GM12878 (cell line): ENCODE measurements around the gene GOLGA8H. TPM values are rescaled to one million over a fixed set of nuclear protein-coding genes. Genes with fewer than 3 reads are reported as not detected.
A peak's percentile ranks its signal among the peaks of the same experiment; 100 is the strongest.
"Not testable (repeated sequence)": the region's sequence is repeated elsewhere in the genome, so short reads cannot be mapped to it uniquely, and the experiment has no call there.

Experiments
- ATAC-seq: fragments of 200-7000 bp; cut with Tn5 transposase; 3 replicates; pipeline ENCODE4 v1.9.1; 2020; ENCODE audit warnings: mild to moderate bottlenecking, moderate library complexity
- BruUV-seq: library from RNA; stranded (reverse); fragments of 400-500 nt; replicated peaks from 2 replicates; lab custom pipeline; 2021; lab: Mats Ljungman, UMichigan
- CTCF ChIA-PET: fragments of 300-600 bp; sonication (Branson Sonifier 250); formaldehyde crosslinking; extraction: SDS; loops from one replicate; lab custom pipeline; 2021; ENCODE audit warnings: inconsistent platforms; lab: Yijun Ruan, JAX
- POLR2A ChIA-PET: fragments of 350-600 bp; formaldehyde crosslinking; extraction: SDS; loops from one replicate; lab custom pipeline; 2021; ENCODE audit warnings: inconsistent platforms; lab: Charles Lee
- RAD21 ChIA-PET: fragments of 300-600 bp; sonication (Branson Sonifier 250); formaldehyde crosslinking; loops from one replicate; lab custom pipeline; 2023; ENCODE audit warnings: antibody characterized with exemption; ENCODE audit not compliant: unreplicated experiment; lab: Charles Lee
- SMC1A ChIA-PET: fragments of 300-600 bp; sonication (Branson Sonifier 250); formaldehyde crosslinking; loops from one replicate; lab custom pipeline; 2023; ENCODE audit not compliant: unreplicated experiment, uncharacterized antibody; lab: Charles Lee
- DNase-seq: peaks from one replicate; pipeline ENCODE4 v3.0.0-alpha.2; 2011; ENCODE audit warnings: low read depth, low spot score
- FAIRE-seq: peaks from 3 replicates; lab custom pipeline; 2011; peaks lifted over from hg19 to GRCh38; lab: Jason Lieb, UNC
- H2AFZ ChIP-seq: 2 replicates; pipeline ENCODE4 v1.6.0; 2011; ENCODE audit warnings: low read depth, low read length, control low read depth; ENCODE audit not compliant: control insufficient read depth
- H3K27ac ChIP-seq: 2 replicates; pipeline ENCODE4 v1.5.1; 2011; ENCODE audit warnings: control low read depth; ENCODE audit not compliant: control insufficient read depth, insufficient read depth
- H3K27me3 ChIP-seq, 2 experiments: replicated peaks in 1 of 2; 2 replicates each; pipeline versions ENCODE4 v1.6.0 to v1.6.1; 2011; ENCODE audit warnings: low read length in 1 of 2; ENCODE audit not compliant: control insufficient read depth in 2 of 2, insufficient read depth in 2 of 2
- H3K36me3 ChIP-seq, 2 experiments: 2 replicates each; pipeline ENCODE4 v1.5.1; 2011; ENCODE audit warnings: low read length in 1 of 2; ENCODE audit not compliant: control insufficient read depth in 2 of 2, insufficient read depth in 2 of 2
- H3K4me1 ChIP-seq: 2 replicates; pipeline ENCODE4 v1.6.1; 2011; ENCODE audit warnings: mild to moderate bottlenecking, low read length, moderate library complexity, mixed read lengths; ENCODE audit not compliant: control insufficient read depth, insufficient read depth
- H3K4me2 ChIP-seq: 2 replicates; pipeline ENCODE4 v1.6.0; 2011; ENCODE audit warnings: control low read depth; ENCODE audit not compliant: control insufficient read depth, insufficient read depth
- H3K4me3 ChIP-seq: fragments of 200-600 bp; sonication (generic); 2 replicates; pipeline ENCODE4 v1.5.1; 2016
- H3K79me2 ChIP-seq: 2 replicates; pipeline ENCODE4 v1.6.0; 2011; ENCODE audit warnings: low read length; ENCODE audit not compliant: control insufficient read depth, insufficient read depth
- H3K9ac ChIP-seq: 2 replicates; pipeline ENCODE4 v1.8.0; 2011; ENCODE audit warnings: low read length, control low read depth, mixed read lengths; ENCODE audit not compliant: control insufficient read depth, insufficient read depth
- H3K9me3 ChIP-seq: replicated peaks from 3 replicates; pipeline ENCODE4 v1.5.1; 2011; ENCODE audit warnings: mild to moderate bottlenecking, low read length; ENCODE audit not compliant: control insufficient read depth, insufficient read depth
- H4K20me1 ChIP-seq: 2 replicates; pipeline ENCODE4 v1.6.0; 2011; ENCODE audit not compliant: control insufficient read depth, insufficient read depth
- NR2F1 ChIP-seq: fragments of 450-650 bp; conservative IDR thresholded peaks from 2 replicates; pipeline ENCODE4 v1.6.1; 2017; ENCODE audit warnings: mild to moderate bottlenecking
- WGBS: methylation state at CpG from one replicate; pipeline ENCODE4 v1.1.6; 2016; ENCODE audit warnings: low lambda C conversion rate; ENCODE audit not compliant: insufficient replicate concordance, insufficient coverage; ENCODE audit errors: missing lambda C conversion rate; 5-methylcytosine and 5-hydroxymethylcytosine counted together
- in situ Hi-C: fragments of 300-500 bp; cut with MboI; formaldehyde crosslinking; loops from 9 replicates; pipeline ENCODE4 v1.14.3; 2018; ENCODE audit warnings: mixed read lengths
- intact Hi-C: fragments of 100-400 bp; cut with micrococcal nuclease; formaldehyde crosslinking; loops from one replicate; pipeline ENCODE4 v1.14.2; 2022; ENCODE audit not compliant: unreplicated experiment
- polyA plus RNA-seq, 11 experiments: library from polyadenylated mRNA; depleted of rRNA in 4 of 11; unstranded in 6 of 11; stranded (reverse) in 5 of 11; fragments of >200 nt; fragmentation: Nextera tagmentation in 4 of 11; fragmentation: Illumina TruSeq in 1 of 11; extraction: Ambion mirVana in 4 of 11; extraction: Trizol in 1 of 11; gene quantifications; 1 replicate in 1 of 11; 2 replicates in 10 of 11; pipeline versions ENCODE4 v1.2.1 to v1.2.3, GENCODE V29; 2011 to 2016; ENCODE audit warnings: inconsistent platforms in 2 of 11, missing spikeins in 2 of 11, low read depth in 1 of 11
- total RNA-seq, 4 experiments: library from RNA; depleted of rRNA in 3 of 4; stranded (reverse); fragments of >200 nt in 3 of 4; fragmentation: Illumina TruSeq in 1 of 4; extraction: Trizol in 1 of 4; gene quantifications; 2 replicates each; pipeline versions ENCODE4 v1.2.1 to v1.2.3, GENCODE V29; 2013 to 2021

The GOLGA8H gene
- total and polyA plus RNA-seq, 10 of the 15 experiments (the other 5 are each of a cell fraction or from before 2014, with no cell fraction given), result 0.18 to 0.56 (median 0.39) TPM; not detected in 4

DNA sequence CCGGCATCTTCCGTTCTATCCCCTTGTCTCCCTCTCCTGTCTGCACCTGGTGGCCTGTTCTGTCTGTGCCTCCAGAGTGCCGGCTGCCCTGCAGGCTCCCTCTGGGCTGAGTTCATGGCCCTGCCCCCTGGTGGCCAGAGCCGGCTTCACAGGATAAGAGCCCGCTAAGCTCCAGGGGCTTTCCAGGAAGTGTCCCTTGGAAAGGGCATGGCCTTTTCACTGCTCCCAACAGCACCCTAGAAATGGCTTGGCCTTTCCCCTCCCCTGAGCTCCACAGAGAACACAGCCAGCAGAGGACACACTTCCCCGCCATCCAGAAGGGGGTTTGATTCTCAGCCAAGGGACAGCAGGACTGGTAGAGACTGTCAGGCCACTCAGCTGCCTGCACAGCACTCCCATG, 36.9 kb upstream of the GOLGA8H start:
- H3K4me1 ChIP-seq, H3K9ac ChIP-seq, FAIRE-seq, in situ Hi-C loops, RAD21 ChIA-PET, intact Hi-C loops, H3K4me3 ChIP-seq, H3K4me2 ChIP-seq, H3K9me3 ChIP-seq, H3K36me3 ChIP-seq, H3K79me2 ChIP-seq, POLR2A ChIA-PET, H2AFZ ChIP-seq, H3K27ac ChIP-seq, H3K27me3 ChIP-seq, CTCF ChIA-PET, H4K20me1 ChIP-seq, BruUV-seq, DNase-seq: not testable (repeated sequence)
- 0 out of 2 replicates have a peak, but pooled peaks have one; percentile 23 for TF ChIP-seq NR2F1
- SMC1A ChIA-PET, result interaction anchor here (0.6 kb wide), 1 partner anchor 101 kb away, joined by 3 read pairs; no protein-coding TSS in a partner anchor
- peak; percentile 70 for ATAC-seq
- 13% methylated on average over 3 of the region's 6 CpGs for WGBS

- FAIRE-seq, POLR2A ChIA-PET, H3K27ac ChIP-seq, H3K27me3 ChIP-seq, H2AFZ ChIP-seq, H3K9ac ChIP-seq, H3K4me1 ChIP-seq, DNase-seq, CTCF ChIA-PET, H3K36me3 ChIP-seq, SMC1A ChIA-PET, RAD21 ChIA-PET, H3K4me3 ChIP-seq, intact Hi-C loops, H3K4me2 ChIP-seq, H3K79me2 ChIP-seq, H4K20me1 ChIP-seq, in situ Hi-C loops, H3K9me3 ChIP-seq: not testable (repeated sequence)
- BruUV-seq, result TSS peak; percentile 87
- WGBS, result no CpG with 5 or more reads among the region's 38 CpGs
- peak; percentile 87 for ATAC-seq
Measured at GRCh38 chr15:30573012-30573491, 30.8 kb upstream of the GOLGA8H start.

GRCh38 chr15:30579394-30579970, 24.3 kb upstream of the GOLGA8H start:
- DNase-seq, ATAC-seq, H3K4me2 ChIP-seq, FAIRE-seq, SMC1A ChIA-PET, H3K9ac ChIP-seq, RAD21 ChIA-PET, H2AFZ ChIP-seq, intact Hi-C loops, in situ Hi-C loops, BruUV-seq, POLR2A ChIA-PET, H3K36me3 ChIP-seq, H3K4me3 ChIP-seq, CTCF ChIA-PET, H3K4me1 ChIP-seq, H4K20me1 ChIP-seq, H3K79me2 ChIP-seq, H3K9me3 ChIP-seq, H3K27ac ChIP-seq, H3K27me3 ChIP-seq: not testable (repeated sequence)
- no CpG with 5 or more reads among the region's 6 CpGs for WGBS

- H4K20me1 ChIP-seq, H3K79me2 ChIP-seq, H3K4me3 ChIP-seq, H3K4me1 ChIP-seq, intact Hi-C loops, CTCF ChIA-PET, in situ Hi-C loops, BruUV-seq, POLR2A ChIA-PET, H3K27me3 ChIP-seq, RAD21 ChIA-PET, H3K9ac ChIP-seq, H2AFZ ChIP-seq, ATAC-seq, SMC1A ChIA-PET, H3K27ac ChIP-seq, H3K4me2 ChIP-seq, H3K36me3 ChIP-seq, DNase-seq, H3K9me3 ChIP-seq, FAIRE-seq: not testable (repeated sequence)
- WGBS, result no CpG with 5 or more reads among the region's 4 CpGs
Measured at GRCh38 chr15:30580716-30581115, 23.1 kb upstream of the GOLGA8H start.
